Mesothelial cell of epicardium (in vitro differentiated cells): Measurements from ENCODE around the gene PRODH2. TPM values are rescaled to one million over a fixed set of nuclear protein-coding genes. Genes with fewer than 3 reads are reported as not detected.

ENCODE experiments used
- DNase-seq, 2 experiments: peaks; one replicate each; pipeline ENCODE4 v3.0.0; 2021; ENCODE audit warnings: low spot score in 2 of 2; ENCODE audit not compliant: unreplicated experiment in 2 of 2
- H3K27ac Mint-ChIP-seq: 2 replicates; pipeline ENCODE4 v1.8.0; 2021; ENCODE audit warnings: mixed read lengths
- H3K27me3 Mint-ChIP-seq: 2 replicates; pipeline ENCODE4 v1.8.0; 2021; ENCODE audit warnings: low read depth, mixed read lengths
- H3K36me3 Mint-ChIP-seq: 2 replicates; pipeline ENCODE4 v1.8.0; 2021; ENCODE audit warnings: mixed read lengths
- H3K4me1 Mint-ChIP-seq: 2 replicates; pipeline ENCODE4 v1.8.0; 2021; ENCODE audit warnings: mixed read lengths
- H3K4me3 Mint-ChIP-seq: 2 replicates; pipeline ENCODE4 v1.8.0; 2021; ENCODE audit warnings: mild to moderate bottlenecking, moderate library complexity, mixed read lengths
- H3K9me3 Mint-ChIP-seq: 2 replicates; pipeline ENCODE4 v1.8.0; 2021; ENCODE audit warnings: mixed read lengths
- CTCF ChIP-seq: fragments of 200-600 bp; sonication (generic); IDR thresholded peaks from one replicate; pipeline ENCODE4 v1.5.0; 2021; ENCODE audit warnings: antibody characterized with exemption; ENCODE audit not compliant: unreplicated experiment
- total RNA-seq: library from RNA; stranded (reverse); gene quantifications from 3 replicates; pipeline ENCODE4 v1.2.1, GENCODE V29; 2021

The PRODH2 gene
- total RNA-seq, 1 donor from 2014 or later = not detected

DNA sequence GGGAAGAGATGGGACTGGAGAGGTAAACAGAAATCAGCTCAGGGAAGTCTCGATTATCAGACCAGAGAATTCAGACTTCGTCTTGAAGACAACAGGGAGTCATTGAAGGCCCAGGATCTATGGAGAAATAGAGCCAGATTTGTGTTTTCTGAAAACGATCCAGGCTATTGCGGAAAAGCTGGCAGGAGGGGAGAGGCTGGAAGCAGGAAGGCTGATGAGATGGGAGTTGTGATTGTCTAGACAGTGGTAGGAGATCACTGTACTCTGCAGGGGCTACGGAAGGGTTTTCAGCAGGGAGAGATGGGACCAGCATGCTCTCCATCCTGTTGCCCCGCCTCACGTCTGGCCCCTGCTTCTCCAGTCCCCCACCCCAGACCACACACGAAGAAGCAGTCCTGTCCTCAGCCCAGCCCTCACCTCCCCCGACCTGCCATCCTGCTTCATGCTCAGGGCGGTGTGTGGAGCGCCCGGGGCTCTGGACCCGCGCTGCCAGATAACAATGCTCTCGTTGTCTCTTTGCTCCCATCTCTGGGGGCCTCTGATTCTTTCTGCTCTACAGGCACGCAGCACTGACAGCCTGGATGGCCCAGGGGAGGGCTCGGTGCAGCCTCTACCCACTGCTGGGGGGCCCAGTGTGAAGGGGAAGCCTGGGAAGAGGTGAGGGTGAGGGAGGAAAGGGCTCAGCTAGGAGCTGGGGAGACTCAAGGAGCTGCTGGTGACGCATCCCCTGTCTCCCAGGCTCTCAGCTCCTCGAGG is 35.4 kb downstream of the PRODH2 start:
- Mint-ChIP-seq H3K4me1 (peaks cover 19% of the 10 kb centered on the region), H3K36me3 (peaks cover 7% of the 10 kb centered on the region), H3K27me3 (no peaks in the 10 kb centered on the region), H3K9me3 (no peaks in the 10 kb centered on the region), H3K4me3 (peak overlapping the region; percentile 71), H3K27ac (peak overlapping the region; percentile 30)
- TF ChIP-seq CTCF = no peak
- DNase-seq = no peak

DNA sequence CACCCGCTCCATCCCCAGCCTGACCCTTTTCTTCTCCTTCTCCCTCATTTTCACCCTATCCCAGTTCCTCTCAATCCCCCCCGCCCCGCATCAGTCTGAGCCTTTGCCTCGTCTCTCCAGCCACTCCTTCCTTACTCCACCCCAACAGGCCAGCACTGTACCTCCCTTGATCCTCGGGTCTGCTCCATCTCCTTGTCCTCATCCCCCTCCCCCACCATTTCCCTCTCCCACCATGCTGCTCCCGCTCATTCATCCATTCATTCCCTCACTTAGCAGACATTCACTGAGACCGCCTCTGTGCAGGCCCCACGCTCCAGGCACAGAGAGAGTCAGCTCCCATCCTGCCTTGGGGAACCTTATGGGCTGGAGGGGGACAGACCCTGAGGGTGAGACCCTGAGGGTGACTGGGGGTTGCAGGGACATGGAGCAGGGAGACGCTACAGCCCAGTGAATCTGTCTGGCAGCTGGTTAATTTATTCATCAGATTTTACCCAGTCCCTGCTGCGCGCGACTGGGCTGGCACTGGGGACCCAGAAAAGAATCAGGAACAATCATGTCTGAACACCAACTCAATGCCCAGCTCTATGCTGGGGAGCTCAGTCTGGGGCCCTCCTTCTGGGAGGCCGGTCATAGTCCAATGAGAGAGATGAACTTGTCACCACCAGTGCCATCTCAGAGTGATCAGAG is 36.4 kb downstream of the PRODH2 start:
- Mint-ChIP-seq H3K27me3 (no peaks in the 10 kb centered on the region), H3K27ac (peak overlapping the region; percentile 21), H3K4me3 (peak overlapping the region; percentile 71), H3K36me3 (peaks cover 3% of the 10 kb centered on the region), H3K9me3 (no peaks in the 10 kb centered on the region), H3K4me1 (peaks cover 19% of the 10 kb centered on the region)
- no peak for DNase-seq
- no peak for TF ChIP-seq CTCF

DNA sequence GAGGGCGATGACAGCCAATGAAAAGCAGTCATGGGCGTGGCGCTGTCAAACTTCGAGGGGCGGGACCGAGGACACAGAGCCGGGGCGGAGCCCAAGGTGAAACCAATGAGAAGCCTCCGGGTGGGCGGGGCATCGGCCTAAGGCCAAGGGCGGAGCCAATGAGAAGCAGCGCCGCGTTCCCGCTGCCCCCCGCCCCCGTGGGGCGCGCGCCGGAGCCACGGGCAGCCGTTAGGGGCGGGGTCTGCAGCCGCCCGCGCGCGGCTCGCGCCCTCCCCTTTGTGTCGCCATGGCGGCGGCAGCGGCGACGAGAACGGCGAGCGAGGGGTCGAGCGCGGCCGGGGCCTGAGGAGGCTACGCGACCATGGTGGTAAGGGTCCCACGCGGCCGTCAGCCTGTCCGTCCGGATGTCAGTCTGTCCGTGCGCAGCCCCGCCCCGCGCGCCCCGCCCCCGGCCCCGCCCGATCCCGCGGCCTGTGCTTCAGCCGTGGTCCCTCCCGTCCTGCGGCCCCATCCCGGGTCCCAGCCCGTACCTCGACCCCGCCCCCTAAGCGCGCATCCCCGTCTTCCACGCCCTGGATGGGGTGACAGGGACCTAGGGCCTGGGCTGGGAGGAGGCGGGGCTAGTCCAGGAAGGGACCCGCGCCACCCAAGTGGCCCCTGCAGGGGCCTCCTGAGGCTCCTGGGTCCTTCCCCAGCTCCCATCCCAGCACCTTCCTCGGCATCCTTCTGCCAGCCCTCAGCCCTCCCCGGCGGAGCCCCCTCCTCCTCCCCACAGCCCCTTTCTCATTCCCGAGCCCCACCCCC is 37.1 kb downstream of the PRODH2 start, which contains the start of gene ARHGAP33:
Gene ARHGAP33 (plus strand): TSS at position 267 of the 804 bp plus-strand sequence. CDS start 95 bp downstream, at position 362.
- DNase-seq = peak; percentile 100
- no peaks in the 10 kb centered on the region for H3K27me3 Mint-ChIP-seq
- H3K4me3 Mint-ChIP-seq = peak within 1 kb of the TSS; percentile 71
- H3K9me3 Mint-ChIP-seq = no peaks in the 10 kb centered on the region
- peak within 1 kb of the TSS; percentile 21 for H3K27ac Mint-ChIP-seq
- H3K4me1 Mint-ChIP-seq = peaks cover 19% of the 10 kb centered on the region
- no peak for TF ChIP-seq CTCF
- H3K36me3 Mint-ChIP-seq = no peaks in the 10 kb centered on the region

- Mint-ChIP-seq H3K9me3 (no peaks in the 10 kb centered on the region), H3K27me3 (no peaks in the 10 kb centered on the region), H3K4me3 (peak overlapping the region; percentile 71), H3K4me1 (peaks cover 19% of the 10 kb centered on the region), H3K27ac (no peak overlapping the region), H3K36me3 (peaks cover 2% of the 10 kb centered on the region)
- DNase-seq = no peak
- no peak for TF ChIP-seq CTCF
Measured at GRCh38 chr19:35775046-35775297, 37.7 kb downstream of the PRODH2 start.

DNA sequence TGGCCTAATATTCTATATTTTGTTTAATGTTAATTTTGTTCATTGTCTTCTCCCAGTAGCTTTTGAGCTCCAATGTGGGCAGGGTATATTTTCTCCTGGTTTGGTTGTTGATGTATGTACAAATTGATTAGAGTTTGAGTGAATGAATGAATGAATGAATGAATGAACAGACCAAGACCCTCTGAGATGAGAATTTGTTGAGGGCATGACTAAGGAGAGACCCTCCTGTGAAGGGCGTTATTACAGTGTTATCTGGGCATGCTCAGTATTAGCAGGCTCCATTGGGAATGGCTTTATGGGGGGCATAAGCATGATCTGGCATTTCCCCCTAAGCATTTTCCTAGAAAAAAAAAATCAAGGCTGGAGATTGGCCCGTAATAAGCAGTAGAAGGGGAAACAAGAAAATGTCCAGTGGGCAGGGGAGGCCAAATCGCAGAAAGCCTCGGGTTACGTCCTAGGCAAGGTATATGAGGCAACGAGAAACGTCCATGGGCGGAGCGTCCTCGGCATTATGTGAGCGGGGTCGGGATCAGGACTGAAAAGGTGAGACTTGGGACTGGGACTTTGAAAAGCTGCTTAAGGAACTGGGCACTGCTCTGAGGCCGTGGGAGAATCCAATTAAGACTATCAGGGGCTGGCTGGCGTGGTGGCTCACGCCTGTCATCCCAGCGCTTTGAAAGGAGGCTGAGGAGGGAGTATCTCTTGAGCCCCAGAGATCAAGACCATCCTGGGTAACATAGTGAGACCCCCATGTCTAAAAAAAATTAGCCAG is 38.2 kb downstream of the PRODH2 start:
- no peaks in the 10 kb centered on the region for H3K27me3 Mint-ChIP-seq
- no peaks in the 10 kb centered on the region for H3K9me3 Mint-ChIP-seq
- H3K4me1 Mint-ChIP-seq = peaks cover 19% of the 10 kb centered on the region
- DNase-seq = no peak
- peak overlapping the region; percentile 71 for H3K4me3 Mint-ChIP-seq
- TF ChIP-seq CTCF = no peak
- no peak overlapping the region for H3K27ac Mint-ChIP-seq
- H3K36me3 Mint-ChIP-seq = peaks cover 2% of the 10 kb centered on the region
